ENCODE data around the gene PRDM15. TPM values are rescaled to one million over a fixed set of nuclear protein-coding genes. Genes with fewer than 3 reads are reported as not detected.

PRDM15 gene
- total RNA-seq, 3 donors from 2014 or later (not counting 1 experiment from before 2014, with no cell fraction given) = 11.4 to 13.5 (median 11.9) TPM

DNA sequence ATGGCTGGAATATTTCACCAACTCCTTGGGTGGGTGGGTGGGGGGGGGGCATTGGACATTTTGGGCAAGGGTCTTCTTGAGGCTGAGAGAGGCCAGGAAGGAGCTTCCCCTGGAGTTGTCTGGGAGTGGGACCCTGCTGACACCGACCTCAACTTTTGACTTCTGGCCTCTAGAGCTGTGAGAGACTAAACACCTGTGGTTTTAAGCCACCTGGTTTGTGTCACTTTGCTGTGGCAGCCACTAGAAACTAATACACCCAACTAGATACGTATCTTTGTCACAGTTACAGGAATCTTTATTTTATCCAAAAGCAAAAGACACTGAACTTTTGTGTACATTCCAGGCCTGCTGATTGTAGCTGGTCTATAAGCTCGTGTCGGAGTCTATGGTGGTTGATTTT lies 102.4 kb downstream of the PRDM15 start:
- WGBS (ENCODE audit: insufficient coverage) = 86% methylated on average over 4 of the region's 4 CpGs
- H3K9me3 ChIP-seq (ENCODE audit: control insufficient read depth, insufficient read depth, low read length) = no peaks in the 10 kb centered on the region
- no peak for ATAC-seq
- no peaks in the 10 kb centered on the region for H3K36me3 ChIP-seq (ENCODE audit: control insufficient read depth, insufficient read depth, low read length)
- Mint-ChIP-seq H3K36me3 (no peaks in the 10 kb centered on the region), H3K9me3 (no peaks in the 10 kb centered on the region), H3K4me1 (no peaks in the 10 kb centered on the region), H3K27me3 (ENCODE audit: low read depth in 2 of 2) (peaks cover 41 to 64% of the 10 kb centered on the region in 2 donors), H3K4me3 (no peak overlapping the region), H3K27ac (no peak overlapping the region)
- TF ChIP-seq, protein P1, sequence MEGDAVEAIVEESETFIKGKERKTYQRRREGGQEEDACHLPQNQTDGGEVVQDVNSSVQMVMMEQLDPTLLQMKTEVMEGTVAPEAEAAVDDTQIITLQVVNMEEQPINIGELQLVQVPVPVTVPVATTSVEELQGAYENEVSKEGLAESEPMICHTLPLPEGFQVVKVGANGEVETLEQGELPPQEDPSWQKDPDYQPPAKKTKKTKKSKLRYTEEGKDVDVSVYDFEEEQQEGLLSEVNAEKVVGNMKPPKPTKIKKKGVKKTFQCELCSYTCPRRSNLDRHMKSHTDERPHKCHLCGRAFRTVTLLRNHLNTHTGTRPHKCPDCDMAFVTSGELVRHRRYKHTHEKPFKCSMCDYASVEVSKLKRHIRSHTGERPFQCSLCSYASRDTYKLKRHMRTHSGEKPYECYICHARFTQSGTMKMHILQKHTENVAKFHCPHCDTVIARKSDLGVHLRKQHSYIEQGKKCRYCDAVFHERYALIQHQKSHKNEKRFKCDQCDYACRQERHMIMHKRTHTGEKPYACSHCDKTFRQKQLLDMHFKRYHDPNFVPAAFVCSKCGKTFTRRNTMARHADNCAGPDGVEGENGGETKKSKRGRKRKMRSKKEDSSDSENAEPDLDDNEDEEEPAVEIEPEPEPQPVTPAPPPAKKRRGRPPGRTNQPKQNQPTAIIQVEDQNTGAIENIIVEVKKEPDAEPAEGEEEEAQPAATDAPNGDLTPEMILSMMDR (IDR thresholded peaks at IDR 0.05) = no peak
- no peaks in the 10 kb centered on the region for H3K4me1 ChIP-seq (ENCODE audit: control insufficient read depth, insufficient read depth, low read length)
- no peak for DNase-seq
- no peak overlapping the region for H3K27ac ChIP-seq (ENCODE audit: low read length)
- peaks cover 7% of the 10 kb centered on the region for H3K27me3 ChIP-seq (ENCODE audit: control insufficient read depth, insufficient read depth, low read length)
- no peak overlapping the region for H3K4me3 ChIP-seq (ENCODE audit: low read length)
- intact Hi-C loops (cut with micrococcal nuclease) = no loop called here

DNA sequence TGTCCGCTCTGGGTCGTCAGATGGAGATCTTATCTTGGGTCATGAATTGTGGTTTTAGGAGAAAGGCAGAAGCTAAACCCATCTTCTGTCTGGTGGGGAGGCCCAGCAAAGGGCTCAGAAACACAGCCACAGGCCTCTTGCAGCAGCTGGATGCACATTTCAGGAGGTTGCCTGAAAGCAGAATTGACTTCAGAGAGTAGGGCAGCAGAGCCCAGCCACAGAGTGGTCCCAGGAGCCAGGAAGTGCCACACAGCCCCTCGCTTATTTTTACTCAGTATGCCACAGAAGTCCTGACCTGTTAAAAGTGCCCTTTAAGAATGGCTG lies 104.0 kb downstream of the PRDM15 start:
- no peaks in the 10 kb centered on the region for H3K36me3 ChIP-seq (ENCODE audit: control insufficient read depth, insufficient read depth, low read length)
- H3K27me3 Mint-ChIP-seq (ENCODE audit: low read depth in 2 of 2) = peaks cover 49 to 68% of the 10 kb centered on the region in 2 donors
- DNase-seq = no peak
- H3K27ac ChIP-seq (ENCODE audit: low read length) = no peak overlapping the region
- H3K27me3 ChIP-seq (ENCODE audit: control insufficient read depth, insufficient read depth, low read length) = peaks cover 10% of the 10 kb centered on the region
- H3K36me3 Mint-ChIP-seq = no peaks in the 10 kb centered on the region
- H3K4me1 Mint-ChIP-seq = no peaks in the 10 kb centered on the region
- intact Hi-C loops (cut with micrococcal nuclease) = no loop called here
- no peak overlapping the region for H3K27ac Mint-ChIP-seq
- TF ChIP-seq, protein P1 (IDR thresholded peaks at IDR 0.05) = no peak
- no peaks in the 10 kb centered on the region for H3K9me3 Mint-ChIP-seq
- WGBS (ENCODE audit: insufficient coverage) = 32% methylated on average over 3 of the region's 3 CpGs
- no peak overlapping the region for H3K4me3 Mint-ChIP-seq
- H3K4me3 ChIP-seq (ENCODE audit: low read length) = no peak overlapping the region
- H3K9me3 ChIP-seq (ENCODE audit: control insufficient read depth, insufficient read depth, low read length) = no peaks in the 10 kb centered on the region
- no peak for ATAC-seq
- no peaks in the 10 kb centered on the region for H3K4me1 ChIP-seq (ENCODE audit: control insufficient read depth, insufficient read depth, low read length)

DNA sequence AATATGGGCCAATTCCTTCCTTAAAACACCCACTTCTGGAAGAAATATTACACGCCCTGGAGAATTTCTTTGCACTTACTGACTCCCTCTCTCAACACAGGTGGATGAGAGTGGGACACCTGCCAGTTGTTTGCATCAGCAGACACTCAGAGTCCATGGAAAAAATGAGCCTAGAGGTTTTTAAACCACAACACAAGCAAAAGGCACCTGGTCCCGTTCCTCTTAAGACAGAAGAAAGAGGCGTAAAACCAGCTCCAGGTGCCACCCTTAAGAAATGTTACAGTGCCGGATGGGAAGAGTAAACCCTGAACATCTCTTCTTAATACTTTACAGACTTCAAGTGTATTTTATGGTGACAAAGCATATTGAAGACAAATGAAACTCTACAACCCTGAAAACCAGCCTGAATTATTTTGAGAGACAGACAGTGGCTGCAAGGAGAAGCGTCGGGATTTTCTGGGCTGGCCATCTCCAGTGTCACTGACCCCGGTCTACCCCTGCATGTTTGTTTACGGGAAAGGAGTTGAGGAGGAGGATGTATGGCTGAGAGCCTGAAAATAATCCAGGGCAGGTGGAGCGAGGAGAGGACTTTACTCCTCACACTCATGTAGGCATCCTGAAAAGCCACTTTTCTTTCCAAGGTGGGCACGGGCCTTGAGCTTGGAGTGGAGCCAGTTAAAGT lies 104.5 kb downstream of the PRDM15 start:
- no peak overlapping the region for H3K27ac Mint-ChIP-seq
- no peaks in the 10 kb centered on the region for H3K9me3 ChIP-seq (ENCODE audit: control insufficient read depth, insufficient read depth, low read length)
- no peak overlapping the region for H3K27ac ChIP-seq (ENCODE audit: low read length)
- H3K9me3 Mint-ChIP-seq = no peaks in the 10 kb centered on the region
- no peaks in the 10 kb centered on the region for H3K36me3 Mint-ChIP-seq
- no peaks in the 10 kb centered on the region for H3K36me3 ChIP-seq (ENCODE audit: control insufficient read depth, insufficient read depth, low read length)
- no peak overlapping the region for H3K4me3 ChIP-seq (ENCODE audit: low read length)
- no peaks in the 10 kb centered on the region for H3K4me1 ChIP-seq (ENCODE audit: control insufficient read depth, insufficient read depth, low read length)
- TF ChIP-seq, protein P1 (IDR thresholded peaks at IDR 0.05) = no peak
- ATAC-seq (no peak), DNase-seq (no peak)
- peaks cover 0 to under 1% of the 10 kb centered on the region in 2 donors for H3K4me1 Mint-ChIP-seq
- no peak overlapping the region for H3K4me3 Mint-ChIP-seq
- WGBS (ENCODE audit: insufficient coverage) = 61% methylated on average over 8 of the region's 10 CpGs
- peaks cover 52 to 68% of the 10 kb centered on the region in 2 donors for H3K27me3 Mint-ChIP-seq (ENCODE audit: low read depth in 2 of 2)
- H3K27me3 ChIP-seq (ENCODE audit: control insufficient read depth, insufficient read depth, low read length) = peaks cover 8% of the 10 kb centered on the region
- intact Hi-C loops (cut with micrococcal nuclease) = no loop called here
